CD4-positive, alpha-beta T cell treated with Interleukin-17A for 4 hours (primary cell): ENCODE measurements around the gene ANKRD13D.
A peak's percentile ranks its signal among the peaks of the same experiment; 100 is the strongest.

ENCODE experiments used
- DNase-seq: peaks from one replicate; pipeline ENCODE4 v3.0.0-alpha.2; 2020; ENCODE audit warnings: mixed read lengths

The ANKRD13D gene

GRCh38 chr11:67321313-67321871 is 32.3 kb downstream of the ANKRD13D start:
- no peak for DNase-seq

- DNase-seq: no peak
Measured at GRCh38 chr11:67322049-67322448, 32.9 kb downstream of the ANKRD13D start.

GRCh38 chr11:67323526-67323925 is 34.4 kb downstream of the ANKRD13D start:
- no peak for DNase-seq

GRCh38 chr11:67332081-67332691 is 43.1 kb downstream of the ANKRD13D start:
- DNase-seq: no peak

- DNase-seq: no peak
Measured at GRCh38 chr11:67337257-67337656, 48.2 kb downstream of the ANKRD13D start.

- DNase-seq: peak; percentile 65
Measured at GRCh38 chr11:67344264-67344663, 55.2 kb downstream of the ANKRD13D start.

- peak; percentile 26 for DNase-seq
Measured at GRCh38 chr11:67345247-67345919, 56.3 kb downstream of the ANKRD13D start.

- peak; percentile 40 for DNase-seq
Measured at GRCh38 chr11:67345920-67346819, 57.1 kb downstream of the ANKRD13D start.

GRCh38 chr11:67347964-67348749 is 59.1 kb downstream of the ANKRD13D start:
- no peak for DNase-seq

- DNase-seq: no peak
Measured at GRCh38 chr11:67349036-67349435, 59.9 kb downstream of the ANKRD13D start.

GRCh38 chr11:67349457-67349856 is 60.4 kb downstream of the ANKRD13D start:
- no peak for DNase-seq

GRCh38 chr11:67349928-67350465 is 60.9 kb downstream of the ANKRD13D start:
- DNase-seq: no peak

GRCh38 chr11:67351275-67352005 is 62.3 kb downstream of the ANKRD13D start:
- DNase-seq: peak; percentile 85
